HEK293 (cell line): ENCODE measurements around the gene MICAL3.

Source experiments
- CTCF ChIA-PET: fragments of 350-600 bp; formaldehyde crosslinking; extraction: SDS; loops from one replicate; lab custom pipeline; 2021; ENCODE audit warnings: antibody characterized with exemption; lab: Yijun Ruan, JAX
- POLR2A ChIA-PET: fragments of 300-600 bp; formaldehyde crosslinking; extraction: SDS; loops from one replicate; lab custom pipeline; 2020; ENCODE audit warnings: antibody characterized with exemption, inconsistent platforms; lab: Yijun Ruan, JAX
- H3K27ac ChIP-seq: fragments of 200-500 bp; sonication (Bioruptor generic); 2 replicates; pipeline ENCODE4 v1.5.1; 2014; ENCODE audit warnings: low read depth, low read length, control low read depth, inconsistent platforms; ENCODE audit errors: extremely low read depth
- H3K36me3 ChIP-seq, 2 experiments: fragments of 200-500 bp in 1 of 2; sonication (Bioruptor generic) in 1 of 2; 1 replicate in 1 of 2; 2 replicates in 1 of 2; pipeline ENCODE4 v1.5.1; 2014 to 2017; ENCODE audit warnings: inconsistent platforms in 2 of 2, low read length in 2 of 2; ENCODE audit not compliant: control insufficient read depth in 2 of 2, insufficient read depth in 1 of 2
- H3K4me1 ChIP-seq: fragments of 200-500 bp; sonication (Bioruptor generic); 2 replicates; pipeline ENCODE4 v1.5.1; 2014; ENCODE audit warnings: mild to moderate bottlenecking, low read length, inconsistent platforms; ENCODE audit not compliant: control insufficient read depth, insufficient read depth
- H3K4me3 ChIP-seq: 2 replicates; pipeline ENCODE4 v1.5.1; 2011; ENCODE audit warnings: low read depth, mild to moderate bottlenecking, control low read depth, low read length, moderate library complexity
- H3K9me3 ChIP-seq: fragments of 200-500 bp; sonication (Bioruptor generic); 2 replicates; pipeline ENCODE4 v1.5.1; 2014; ENCODE audit warnings: low read depth, low read length, inconsistent platforms; ENCODE audit not compliant: control insufficient read depth, insufficient read depth
- CTCF ChIP-seq: fragments of 450-650 bp; formaldehyde crosslinking; IDR thresholded peaks from 2 replicates; pipeline ENCODE4 v1.5.1; 2016; ENCODE audit warnings: missing biosample characterization, missing genetic modification characterization
- KLF16 ChIP-seq: fragments of 450-650 bp; formaldehyde crosslinking; IDR thresholded peaks from 2 replicates; pipeline ENCODE4 v1.5.1; 2017; ENCODE audit warnings: missing biosample characterization, missing genetic modification characterization
- PRDM1 ChIP-seq: fragments of 450-650 bp; formaldehyde crosslinking; IDR thresholded peaks from 2 replicates; pipeline ENCODE4; 2016; ENCODE audit warnings: missing biosample characterization, missing genetic modification characterization
- SCRT2 ChIP-seq: fragments of 450-650 bp; formaldehyde crosslinking; IDR thresholded peaks from 2 replicates; pipeline ENCODE4 v1.5.1; 2016; ENCODE audit warnings: missing biosample characterization, missing genetic modification characterization
- ZNF10 ChIP-seq: fragments of 450-650 bp; formaldehyde crosslinking; IDR thresholded peaks from 2 replicates; pipeline ENCODE4 v1.5.1; 2017; ENCODE audit warnings: missing biosample characterization, missing genetic modification characterization
- ZNF155 ChIP-seq: fragments of 450-650 bp; formaldehyde crosslinking; IDR thresholded peaks from 2 replicates; pipeline ENCODE4 v1.5.1; 2016; ENCODE audit warnings: missing biosample characterization, missing genetic modification characterization
- ZNF239 ChIP-seq: fragments of 450-650 bp; formaldehyde crosslinking; IDR thresholded peaks from 2 replicates; pipeline ENCODE4 v1.5.1; 2016; ENCODE audit warnings: missing biosample characterization, missing genetic modification characterization
- ZNF26 ChIP-seq: fragments of 450-650 bp; formaldehyde crosslinking; IDR thresholded peaks from 2 replicates; pipeline ENCODE4 v1.5.1; 2016; ENCODE audit warnings: missing biosample characterization, missing genetic modification characterization
- ZNF366 ChIP-seq: fragments of 450-650 bp; formaldehyde crosslinking; conservative IDR thresholded peaks from 2 replicates; pipeline ENCODE4 v1.5.1; 2016; ENCODE audit warnings: missing biosample characterization, missing genetic modification characterization
- ZNF473 ChIP-seq: fragments of 450-650 bp; formaldehyde crosslinking; IDR thresholded peaks from 2 replicates; pipeline ENCODE4 v1.5.1; 2017; ENCODE audit warnings: missing biosample characterization, missing genetic modification characterization
- ZNF571 ChIP-seq: fragments of 450-650 bp; formaldehyde crosslinking; IDR thresholded peaks from 2 replicates; pipeline ENCODE4 v1.5.0; 2017; ENCODE audit warnings: missing biosample characterization, missing genetic modification characterization
- ZNF645 ChIP-seq: fragments of 450-650 bp; formaldehyde crosslinking; IDR thresholded peaks from 2 replicates; pipeline ENCODE4; 2016; ENCODE audit warnings: missing biosample characterization, missing genetic modification characterization
- ZNF670 ChIP-seq: fragments of 450-650 bp; formaldehyde crosslinking; IDR thresholded peaks from 2 replicates; pipeline ENCODE4 v1.5.1; 2016; ENCODE audit warnings: missing biosample characterization, missing genetic modification characterization, low read depth
- ZNF677 ChIP-seq: fragments of 450-650 bp; IDR thresholded peaks from 2 replicates; pipeline ENCODE4 v1.5.0; 2018; ENCODE audit warnings: missing biosample characterization, mild to moderate bottlenecking, missing genetic modification characterization, moderate library complexity
- ZSCAN23 ChIP-seq: fragments of 450-650 bp; formaldehyde crosslinking; IDR thresholded peaks from 2 replicates; pipeline ENCODE4 v1.5.1; 2016; ENCODE audit warnings: missing biosample characterization, missing genetic modification characterization
- TF ChIP-seq, protein P1 (sequence below): fragments of 450-650 bp; formaldehyde crosslinking; IDR thresholded peaks from 2 replicates; pipeline ENCODE4 v1.5.1; 2016; ENCODE audit warnings: missing biosample characterization, missing genetic modification characterization

MICAL3 gene

DNA sequence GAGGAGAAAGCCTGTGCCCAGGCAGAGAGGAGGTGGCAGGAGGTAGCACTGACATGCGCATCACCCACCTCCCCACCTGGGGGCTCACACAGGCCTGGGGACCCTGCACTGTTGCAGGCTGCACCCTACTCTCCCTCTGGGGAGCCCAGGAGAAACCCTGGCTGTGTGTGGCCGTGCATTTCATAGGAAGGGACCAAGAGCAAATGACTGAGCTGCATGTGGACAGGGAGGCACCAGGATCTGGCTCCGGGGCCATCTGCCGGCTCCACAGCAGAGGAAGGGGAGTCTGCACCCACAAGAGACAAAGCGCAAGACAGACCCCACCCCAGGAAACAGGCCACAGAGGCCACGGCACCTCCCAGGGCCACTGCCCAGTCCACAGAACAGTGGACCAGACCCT, 272.8 kb downstream of the MICAL3 start (continued):
- TF ChIP-seq, protein P1, sequence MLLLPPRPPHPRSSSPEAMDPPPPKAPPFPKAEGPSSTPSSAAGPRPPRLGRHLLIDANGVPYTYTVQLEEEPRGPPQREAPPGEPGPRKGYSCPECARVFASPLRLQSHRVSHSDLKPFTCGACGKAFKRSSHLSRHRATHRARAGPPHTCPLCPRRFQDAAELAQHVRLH (tag by site-specific recombination), result no peak
- TF ChIP-seq ZNF670 (no peak), ZNF645 (tag by site-specific recombination) (no peak), ZNF571 (tag by site-specific recombination) (no peak), ZNF366 (tag by site-specific recombination) (no peak)

DNA sequence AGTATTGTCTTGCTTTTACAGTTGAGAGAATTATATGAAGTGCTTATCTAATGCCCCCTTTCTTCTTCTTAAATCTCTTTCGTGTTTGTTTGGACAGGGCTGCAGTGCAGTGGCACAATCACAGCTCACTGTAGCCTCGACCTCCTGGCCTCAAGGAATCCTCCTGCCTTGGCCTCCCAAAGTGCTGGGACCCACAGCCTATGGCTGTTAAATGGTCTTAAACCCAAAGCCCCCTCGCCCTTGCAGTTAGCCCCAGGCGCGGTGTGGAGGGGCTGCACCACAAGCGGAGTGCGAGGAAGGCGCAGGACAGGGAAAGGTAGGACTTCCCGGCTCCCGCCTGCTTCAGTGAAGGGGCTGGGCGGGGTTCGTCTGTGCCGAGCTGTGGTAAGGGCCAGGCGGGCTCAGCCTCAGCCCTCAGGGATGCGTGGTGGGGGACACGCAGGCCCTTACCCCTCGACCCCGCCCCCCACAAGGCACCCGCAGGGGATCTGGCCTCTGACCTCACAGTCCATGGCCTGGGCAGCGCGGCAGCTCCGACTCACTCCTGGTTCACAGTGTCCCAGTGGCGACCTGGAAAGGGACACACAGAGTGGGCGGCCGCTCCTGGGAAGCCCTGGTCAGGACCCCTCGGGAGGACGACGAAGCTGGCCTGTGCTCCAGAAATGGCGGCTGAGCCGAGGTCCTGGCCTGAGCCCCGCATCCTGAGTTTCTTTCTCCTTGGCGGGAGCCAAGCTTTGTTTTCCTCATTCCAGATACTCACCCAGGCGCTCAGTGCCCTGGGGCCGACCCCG, 274.6 kb downstream of the MICAL3 start:
- H3K36me3 ChIP-seq, result no peaks in the 10 kb centered on the region
- TF ChIP-seq ZNF10 (tag by site-specific recombination) (no peak), ZNF473 (no peak)
- no peaks in the 10 kb centered on the region for H3K9me3 ChIP-seq
- ChIA-PET CTCF (interaction anchor here (0.9 to 1.1 kb wide), 2 partner anchors 142 to 326 kb away, joined by 3 read pairs; no protein-coding TSS in a partner anchor), POLR2A (no interaction called here)
- H3K27ac ChIP-seq, result no peak overlapping the region
- H3K4me3 ChIP-seq, result no peak overlapping the region
- H3K4me1 ChIP-seq, result no peaks in the 10 kb centered on the region

- no peak overlapping the region for H3K27ac ChIP-seq
- ChIA-PET POLR2A (no interaction called here), CTCF (interaction anchor here (0.6 kb wide), 2 partner anchors 57 to 81 kb away, joined by 3 to 4 read pairs; no protein-coding TSS in a partner anchor)
- H3K4me3 ChIP-seq, result no peak overlapping the region
- H3K4me1 ChIP-seq, result no peaks in the 10 kb centered on the region
- H3K36me3 ChIP-seq, result no peaks in the 10 kb centered on the region
- no peak for TF ChIP-seq ZNF26 (tag by site-specific recombination)
- TF ChIP-seq ZNF155 (tag by site-specific recombination), result no peak
- TF ChIP-seq ZSCAN23 (tag by site-specific recombination), result no peak
- TF ChIP-seq SCRT2 (tag by site-specific recombination), result no peak
- no peak for TF ChIP-seq ZNF677 (tag by site-specific recombination)
- H3K9me3 ChIP-seq, result no peaks in the 10 kb centered on the region
These were observed 275.6 kb downstream of the MICAL3 start for GRCh38 chr22:17748555-17749353.

GRCh38 chr22:17746916-17747315, 277.4 kb downstream of the MICAL3 start:
- Histone ChIP-seq H3K9me3 (no peaks in the 10 kb centered on the region), H3K4me3 (no peak overlapping the region), H3K27ac (no peak overlapping the region), H3K36me3 (peaks cover 0 to 3% of the 10 kb centered on the region in 2 experiments; a peak in 1 of 3 replicates), H3K4me1 (no peaks in the 10 kb centered on the region)
- TF ChIP-seq ZNF10 (tag by site-specific recombination) (no peak), ZNF239 (tag by site-specific recombination) (no peak), PRDM1 (tag by site-specific recombination) (no peak), KLF16 (no peak), CTCF (tag by site-specific recombination) (no peak)
- CTCF ChIA-PET, result interaction anchor here (0.6 to 1.4 kb wide), 2 partner anchors 158 to 329 kb away, joined by 3 to 4 read pairs; no protein-coding TSS in a partner anchor
- POLR2A ChIA-PET, result interaction anchor here (1.3 kb wide), 1 partner anchor 27 kb away, joined by 3 read pairs; no protein-coding TSS in a partner anchor
